ENCODE measurements around the gene ADD1.
"Not testable (repeated sequence)": the region's sequence is repeated elsewhere in the genome, so short reads cannot be mapped to it uniquely, and the experiment has no call there.

GRCh38 chr4:2922453-2923101 is 78.9 kb downstream of the ADD1 start:
- TF ChIP-seq CTCF (IDR thresholded peaks at IDR 0.05); ZFX (IDR thresholded peaks at IDR 0.05; ENCODE audit: borderline replicate concordance): not testable (repeated sequence)
